Activated T-cell treated with anti-CD3 and anti-CD28 coated beads for 48 hours (primary cell): ENCODE data around the gene FLNA.

Experiments used
- DNase-seq: peaks from one replicate; pipeline ENCODE4 v3.0.0-alpha.2; 2020; ENCODE audit warnings: low read depth

FLNA gene

GRCh38 chrX:154378059-154378798 lies 3.8 kb upstream of the FLNA start:
- DNase-seq, result peak; percentile 30

- DNase-seq, result no peak
These were observed 2.3 kb upstream of the FLNA start for GRCh38 chrX:154376774-154377173.

GRCh38 chrX:154375156-154375504 lies 696 bp upstream of the FLNA start:
- no peak for DNase-seq

GRCh38 chrX:154373340-154374306 lies 811 bp downstream of the FLNA start:
- no peak for DNase-seq

GRCh38 chrX:154372612-154373022 lies 1.8 kb downstream of the FLNA start:
- DNase-seq, result no peak

- no peak for DNase-seq
These were observed 2.6 kb downstream of the FLNA start for GRCh38 chrX:154371789-154372300.

- peak; percentile 86 for DNase-seq
These were observed 3.2 kb downstream of the FLNA start for GRCh38 chrX:154371017-154371788.

- no peak for DNase-seq
These were observed 4.0 kb downstream of the FLNA start for GRCh38 chrX:154370300-154371016.

GRCh38 chrX:154369449-154370299 lies 4.8 kb downstream of the FLNA start:
- peak; percentile 61 for DNase-seq

- peak; percentile 84 for DNase-seq
These were observed 5.6 kb downstream of the FLNA start for GRCh38 chrX:154368630-154369448.

GRCh38 chrX:154367474-154368308 lies 6.7 kb downstream of the FLNA start:
- no peak for DNase-seq

- no peak for DNase-seq
These were observed 7.8 kb downstream of the FLNA start for GRCh38 chrX:154366666-154367055.

- no peak for DNase-seq
These were observed 8.3 kb downstream of the FLNA start for GRCh38 chrX:154365997-154366665.

- no peak for DNase-seq
These were observed 9.3 kb downstream of the FLNA start for GRCh38 chrX:154365052-154365600.

GRCh38 chrX:154363706-154364439 lies 10.6 kb downstream of the FLNA start:
- no peak for DNase-seq

- DNase-seq, result no peak
These were observed 12.2 kb downstream of the FLNA start for GRCh38 chrX:154362085-154362742.
